ENCODE measurements around the gene YPEL3. TPM values are rescaled to one million over a fixed set of nuclear protein-coding genes. Genes with fewer than 3 reads are reported as not detected.
"Not testable (repeated sequence)": the region's sequence is repeated elsewhere in the genome, so short reads cannot be mapped to it uniquely, and the experiment has no call there.

The YPEL3 gene
- total RNA-seq, 1 experiment from 2014 or later, result 10.3 TPM

DNA sequence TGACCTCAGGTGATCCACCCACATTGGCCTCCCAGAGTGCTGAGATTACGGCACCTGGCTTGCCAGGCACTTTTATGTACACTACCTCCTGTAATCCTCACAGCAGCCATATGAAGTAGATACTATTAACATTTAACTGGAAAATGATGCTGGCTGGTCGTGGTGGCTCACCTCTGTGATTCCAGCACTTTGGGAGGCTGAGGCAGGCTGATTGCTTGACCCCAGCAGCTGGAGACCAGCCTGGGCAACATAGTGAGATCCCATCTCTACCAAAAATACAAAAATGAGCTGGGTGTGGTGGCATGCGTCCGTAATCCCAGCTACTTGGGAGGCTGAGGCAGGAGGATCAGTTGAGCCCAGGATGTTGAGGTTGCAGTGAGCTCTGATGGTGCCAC is 29.0 kb upstream of the YPEL3 start:
- Histone ChIP-seq H3K27ac (no peak overlapping the region), H3K36me3 (no peaks in the 10 kb centered on the region), H3K4me3 (no peak overlapping the region), H3K4me1 (no peaks in the 10 kb centered on the region), H3K27me3 (no peaks in the 10 kb centered on the region), H3K9me3 (replicated peaks) (no peaks in the 10 kb centered on the region)
- DNase-seq, result no peak

GRCh38 chr16:30122604-30123160 is 26.7 kb upstream of the YPEL3 start:
- DNase-seq, result peak; percentile 20 to 26
- Histone ChIP-seq H3K36me3 (no peaks in the 10 kb centered on the region), H3K27ac (peak overlapping the region; percentile 37; the same call in 1 of the 2 replicates), H3K4me1 (no peaks in the 10 kb centered on the region), H3K27me3 (no peaks in the 10 kb centered on the region), H3K4me3 (peak overlapping the region; percentile 83), H3K9me3 (replicated peaks) (no peaks in the 10 kb centered on the region)

- peak overlapping the region; percentile 37; the same call in 1 of the 2 replicates for H3K27ac ChIP-seq
Observed at GRCh38 chr16:30121741-30122571, 25.9 kb upstream of the YPEL3 start.

GRCh38 chr16:30120340-30121105 is 24.5 kb upstream of the YPEL3 start:
- no peaks in the 10 kb centered on the region for H3K9me3 ChIP-seq (replicated peaks)
- no peak overlapping the region for H3K27ac ChIP-seq

More at GRCh38 chr16:30121741-30122571, 25.9 kb upstream of the YPEL3 start:
- DNase-seq, result no peak
- no peaks in the 10 kb centered on the region for H3K36me3 ChIP-seq
- no peaks in the 10 kb centered on the region for H3K9me3 ChIP-seq (replicated peaks)
- H3K4me1 ChIP-seq, result no peaks in the 10 kb centered on the region
- peak overlapping the region; percentile 83 for H3K4me3 ChIP-seq
- no peaks in the 10 kb centered on the region for H3K27me3 ChIP-seq

DNA sequence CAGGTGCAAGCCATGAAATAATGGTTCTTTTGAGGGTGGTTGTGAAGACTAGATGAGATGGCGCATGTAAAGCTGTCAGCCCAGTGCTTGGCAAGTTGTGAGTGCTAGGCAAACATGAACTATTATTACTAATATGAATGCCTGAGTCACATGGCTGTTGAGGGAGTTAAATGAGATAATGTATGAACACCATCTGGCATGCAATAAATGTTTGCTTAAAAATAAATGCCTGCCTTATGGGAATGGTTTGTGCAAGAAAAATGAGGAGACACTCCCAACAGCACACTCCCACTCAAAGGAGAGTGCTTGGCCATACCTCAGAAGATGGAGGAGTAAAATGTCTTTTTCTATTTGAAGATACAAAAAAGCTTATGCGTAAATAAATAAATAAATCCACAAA is 23.4 kb upstream of the YPEL3 start:
- DNase-seq, result no peak
- no peaks in the 10 kb centered on the region for H3K36me3 ChIP-seq
- no peaks in the 10 kb centered on the region for H3K4me1 ChIP-seq
- no peak overlapping the region for H3K4me3 ChIP-seq
- no peaks in the 10 kb centered on the region for H3K27me3 ChIP-seq
- H3K27ac ChIP-seq, result no peak overlapping the region
- H3K9me3 ChIP-seq (replicated peaks), result no peaks in the 10 kb centered on the region

More at GRCh38 chr16:30120340-30121105, 24.5 kb upstream of the YPEL3 start:
- DNase-seq, result no peak
- Histone ChIP-seq H3K36me3 (no peaks in the 10 kb centered on the region), H3K27me3 (no peaks in the 10 kb centered on the region), H3K4me1 (no peaks in the 10 kb centered on the region), H3K4me3 (no peak overlapping the region)

DNA sequence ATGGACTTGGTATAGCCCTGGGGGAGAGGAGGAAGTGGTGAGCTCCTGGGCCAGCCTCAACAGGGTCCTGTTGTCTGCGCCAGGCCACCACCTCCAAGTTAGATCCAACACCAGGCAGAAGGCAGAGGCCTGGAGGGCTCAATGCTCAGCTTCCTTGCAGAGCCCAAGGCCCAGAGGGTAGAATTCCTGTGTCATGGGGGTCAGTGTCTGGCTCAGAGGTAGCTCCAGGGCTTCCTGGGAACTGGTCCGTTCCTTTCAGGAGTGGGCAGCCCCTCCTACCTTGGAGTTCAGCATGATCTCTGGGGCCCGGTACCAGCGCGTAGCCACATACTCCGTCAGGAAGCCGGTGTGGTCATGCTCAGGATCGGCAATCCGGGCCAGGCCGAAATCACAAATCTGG is 21.8 kb upstream of the YPEL3 start:
- Histone ChIP-seq H3K27me3 (no peaks in the 10 kb centered on the region), H3K27ac (no peak overlapping the region), H3K9me3 (replicated peaks) (no peaks in the 10 kb centered on the region), H3K36me3 (no peaks in the 10 kb centered on the region), H3K4me3 (no peak overlapping the region), H3K4me1 (no peaks in the 10 kb centered on the region)
- no peak for DNase-seq

- Histone ChIP-seq H3K4me3 (no peak overlapping the region), H3K27me3 (no peaks in the 10 kb centered on the region), H3K36me3 (no peaks in the 10 kb centered on the region), H3K27ac (no peak overlapping the region), H3K9me3 (replicated peaks) (no peaks in the 10 kb centered on the region), H3K4me1 (no peaks in the 10 kb centered on the region)
- DNase-seq, result no peak
Observed at GRCh38 chr16:30116291-30117207, 20.5 kb upstream of the YPEL3 start.

GRCh38 chr16:30115238-30115637 is 19.2 kb upstream of the YPEL3 start:
- no peaks in the 10 kb centered on the region for H3K27me3 ChIP-seq
- no peaks in the 10 kb centered on the region for H3K36me3 ChIP-seq
- no peak for DNase-seq
- no peak overlapping the region for H3K4me3 ChIP-seq
- H3K27ac ChIP-seq, result no peak overlapping the region
- H3K4me1 ChIP-seq, result peaks cover 6% of the 10 kb centered on the region
- H3K9me3 ChIP-seq (replicated peaks), result no peaks in the 10 kb centered on the region

DNA sequence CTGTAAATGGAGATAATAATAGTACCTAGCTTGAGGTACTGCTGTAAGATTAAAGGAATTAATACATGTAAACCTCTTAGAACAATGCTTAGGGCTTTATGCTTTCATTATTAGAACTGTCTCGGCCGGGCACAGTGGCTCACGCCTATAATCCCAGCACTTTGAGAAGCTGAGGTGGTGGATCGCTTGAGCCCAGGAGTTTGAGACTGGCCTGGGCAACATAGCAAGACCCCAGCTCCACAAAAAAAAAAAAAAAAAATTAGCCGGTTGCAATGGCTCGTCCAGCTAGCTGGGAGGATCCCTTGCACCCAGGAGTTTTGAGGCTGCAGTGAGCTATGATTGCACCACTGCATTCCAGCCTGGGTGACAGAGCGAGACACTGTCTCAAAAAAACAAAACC is 18.8 kb upstream of the YPEL3 start:
- not testable (repeated sequence) for H3K36me3 ChIP-seq, DNase-seq, H3K27me3 ChIP-seq

DNA sequence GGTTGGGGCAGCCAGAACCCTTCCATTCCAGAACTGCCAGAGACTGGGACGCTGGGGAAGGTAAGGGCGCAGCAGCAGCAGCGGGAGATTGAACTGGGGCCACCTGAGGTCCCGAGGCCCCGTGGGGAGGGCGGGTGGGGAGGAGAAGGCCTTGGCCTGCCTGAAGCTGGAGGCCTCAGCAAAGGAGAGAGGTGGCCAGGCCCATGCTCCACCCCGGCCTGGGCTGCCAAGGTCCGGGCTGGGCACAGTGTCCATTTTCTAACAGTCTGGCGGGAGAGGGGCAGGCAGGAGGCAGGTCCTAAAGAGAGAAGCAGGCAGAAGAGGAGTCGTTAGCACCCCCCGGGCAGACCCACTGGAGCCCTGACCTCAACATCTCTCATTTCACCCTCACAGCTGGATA is 18.4 kb upstream of the YPEL3 start:
- Histone ChIP-seq H3K4me3 (no peak overlapping the region), H3K9me3 (replicated peaks) (no peaks in the 10 kb centered on the region), H3K27ac (no peak overlapping the region), H3K27me3 (no peaks in the 10 kb centered on the region), H3K36me3 (no peaks in the 10 kb centered on the region), H3K4me1 (peaks cover 6% of the 10 kb centered on the region)
- no peak for DNase-seq

More for the DNA sequence above, 18.8 kb upstream of the YPEL3 start:
- H3K4me3 ChIP-seq; H3K9me3 ChIP-seq (replicated peaks); H3K27ac ChIP-seq; H3K4me1 ChIP-seq: not testable (repeated sequence)

DNA sequence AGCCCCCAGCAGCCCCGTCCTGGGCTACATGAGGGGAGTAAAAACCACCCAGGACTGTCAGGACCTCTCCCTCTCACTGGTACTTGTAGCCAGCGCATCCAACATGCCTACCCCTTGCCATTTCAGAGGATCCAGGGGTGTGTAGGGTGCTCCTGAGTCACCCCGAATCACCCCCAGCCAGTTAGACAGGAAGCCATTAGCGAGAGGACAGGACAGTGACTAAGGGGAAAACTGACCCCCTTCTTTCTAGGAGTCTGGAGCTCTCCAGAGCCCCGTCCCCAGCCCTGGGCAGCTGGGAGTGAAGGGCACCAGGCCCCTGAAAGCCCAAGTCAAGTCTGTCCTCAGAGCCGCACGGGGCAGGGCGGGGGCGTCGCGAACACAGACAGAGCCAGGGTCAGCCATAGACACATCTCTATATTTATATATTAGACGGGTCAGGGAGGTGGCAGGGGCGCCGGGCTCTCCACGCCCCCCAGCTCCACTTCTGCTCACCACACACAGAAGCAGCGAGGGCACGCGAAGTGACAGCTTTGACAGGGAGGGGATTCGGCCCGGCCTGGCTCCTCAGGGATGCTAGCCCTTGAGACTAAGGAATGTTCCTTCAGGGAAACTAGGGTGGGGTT is 17.8 kb upstream of the YPEL3 start:
- no peaks in the 10 kb centered on the region for H3K36me3 ChIP-seq
- H3K9me3 ChIP-seq (replicated peaks), result no peaks in the 10 kb centered on the region
- H3K4me3 ChIP-seq, result no peak overlapping the region
- DNase-seq, result no peak
- no peak overlapping the region for H3K27ac ChIP-seq
- peaks cover 6% of the 10 kb centered on the region for H3K4me1 ChIP-seq
- no peaks in the 10 kb centered on the region for H3K27me3 ChIP-seq

DNA sequence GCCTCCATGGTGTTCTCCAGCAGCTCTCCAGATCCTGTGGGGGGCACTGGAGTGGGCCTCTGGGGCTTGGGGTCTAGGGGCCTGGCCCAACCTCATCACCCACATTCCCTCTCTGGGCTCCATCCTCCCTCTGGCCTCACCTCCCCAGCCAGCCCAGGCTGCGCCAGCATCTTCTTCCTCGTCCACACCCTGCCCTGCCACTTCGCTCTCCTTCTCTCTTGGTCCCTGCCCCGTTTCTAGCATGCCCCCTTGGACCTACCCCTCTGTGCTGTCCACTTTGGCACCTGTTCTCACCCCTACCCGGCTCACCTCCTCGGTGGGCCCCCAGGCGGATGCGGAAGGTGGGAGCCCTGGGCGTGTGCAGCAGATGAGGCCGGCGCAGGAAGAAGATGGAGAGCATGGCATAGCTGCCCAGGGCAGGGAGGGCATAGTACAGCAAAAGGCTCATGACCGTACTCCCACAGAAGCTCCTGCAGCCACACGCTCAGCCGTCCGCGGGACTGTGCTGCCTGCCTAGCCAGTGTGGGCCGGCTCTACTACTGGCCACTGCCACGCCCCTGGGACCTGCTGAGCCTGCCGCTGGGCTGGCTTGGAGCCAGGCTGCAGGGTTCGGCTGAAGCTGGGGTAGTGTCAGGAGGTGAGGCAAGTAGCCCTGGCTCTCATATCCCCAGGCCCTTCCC is 17.2 kb upstream of the YPEL3 start, which contains the start of gene GDPD3:
GDPD3 (minus strand) TSS at position 507 of the 680 bp plus-strand sequence; CDS start at position 448, 59 bp downstream.
- Histone ChIP-seq H3K4me3 (no peak within 1 kb of the TSS), H3K27me3 (no peaks in the 10 kb centered on the region), H3K4me1 (peaks cover 6% of the 10 kb centered on the region), H3K36me3 (no peaks in the 10 kb centered on the region), H3K9me3 (replicated peaks) (no peaks in the 10 kb centered on the region), H3K27ac (no peak within 1 kb of the TSS)
- DNase-seq, result peak in 1 of 2 experiments; percentile 19

- Histone ChIP-seq H3K4me3 (no peak overlapping the region), H3K9me3 (replicated peaks) (no peaks in the 10 kb centered on the region), H3K36me3 (no peaks in the 10 kb centered on the region), H3K27me3 (no peaks in the 10 kb centered on the region), H3K4me1 (peaks cover 6% of the 10 kb centered on the region), H3K27ac (no peak overlapping the region)
- DNase-seq, result peak; percentile 45 to 55
Observed at GRCh38 chr16:30112197-30113030, 16.4 kb upstream of the YPEL3 start.

All from SJCRH30 (cell line).